HEK293 (cell line): Measurements from ENCODE around the gene SLC2A4RG.

Experiments
- BCL11A ChIP-seq: fragments of 450-650 bp; formaldehyde crosslinking; IDR thresholded peaks from 2 replicates; pipeline ENCODE4 v1.5.1; 2016; ENCODE audit warnings: low read depth, missing biosample characterization, missing genetic modification characterization
- HIC1 ChIP-seq: fragments of 450-650 bp; formaldehyde crosslinking; IDR thresholded peaks from 2 replicates; pipeline ENCODE4 v1.5.1; 2016; ENCODE audit warnings: missing biosample characterization, missing genetic modification characterization
- HOXD13 ChIP-seq: sonication (generic); formaldehyde crosslinking; IDR thresholded peaks from 2 replicates; pipeline ENCODE4 v1.8.0; 2022; ENCODE audit warnings: missing genetic modification reagents, borderline replicate concordance
- IKZF3 ChIP-seq: fragments of 450-650 bp; IDR thresholded peaks from 2 replicates; pipeline ENCODE4 v1.5.0; 2018; ENCODE audit warnings: missing biosample characterization, mild to moderate bottlenecking, missing genetic modification characterization, moderate library complexity
- KLF8 ChIP-seq: fragments of 450-650 bp; formaldehyde crosslinking; IDR thresholded peaks from 2 replicates; pipeline ENCODE4 v1.5.1; 2016; ENCODE audit warnings: missing biosample characterization, missing genetic modification characterization
- MZF1 ChIP-seq: fragments of 450-650 bp; formaldehyde crosslinking; IDR thresholded peaks from 2 replicates; pipeline ENCODE4 v1.5.1; 2017; ENCODE audit warnings: missing biosample characterization, missing genetic modification characterization, borderline replicate concordance
- REPIN1 ChIP-seq: fragments of 450-650 bp; formaldehyde crosslinking; IDR thresholded peaks from 2 replicates; pipeline ENCODE4 v1.5.1; 2017; ENCODE audit warnings: missing biosample characterization, missing genetic modification characterization, low read depth
- SALL2 ChIP-seq: fragments of 450-650 bp; formaldehyde crosslinking; IDR thresholded peaks from 2 replicates; pipeline ENCODE4 v1.5.0; 2017; ENCODE audit warnings: missing biosample characterization, mild to moderate bottlenecking, missing genetic modification characterization, borderline replicate concordance
- ZBTB26 ChIP-seq: fragments of 450-650 bp; formaldehyde crosslinking; optimal IDR thresholded peaks from 2 replicates; pipeline ENCODE3; 2016; ENCODE audit warnings: missing biosample characterization, mild to moderate bottlenecking, missing genetic modification characterization
- ZBTB7A ChIP-seq: fragments of 450-650 bp; formaldehyde crosslinking; IDR thresholded peaks from 2 replicates; pipeline ENCODE4 v1.5.1; 2016; ENCODE audit warnings: low read depth, missing biosample characterization, missing genetic modification characterization
- ZBTB8A ChIP-seq: fragments of 450-650 bp; formaldehyde crosslinking; IDR thresholded peaks from 2 replicates; pipeline ENCODE4 v1.5.1; 2016; ENCODE audit warnings: missing biosample characterization, missing genetic modification characterization
- ZFP37 ChIP-seq: fragments of 450-650 bp; formaldehyde crosslinking; IDR thresholded peaks from 2 replicates; pipeline ENCODE4 v1.5.1; 2016; ENCODE audit warnings: missing biosample characterization, missing genetic modification characterization
- ZNF133 ChIP-seq: fragments of 450-650 bp; formaldehyde crosslinking; IDR thresholded peaks from 2 replicates; pipeline ENCODE4 v1.5.1; 2016; ENCODE audit warnings: missing biosample characterization, missing genetic modification characterization
- ZNF140 ChIP-seq: fragments of 450-650 bp; formaldehyde crosslinking; IDR thresholded peaks from 2 replicates; pipeline ENCODE4 v1.5.1; 2016; ENCODE audit warnings: missing biosample characterization, missing genetic modification characterization
- ZNF146 ChIP-seq: fragments of 450-650 bp; formaldehyde crosslinking; IDR thresholded peaks from 2 replicates; pipeline ENCODE4 v1.5.1; 2016; ENCODE audit warnings: missing biosample characterization, missing genetic modification characterization
- ZNF221 ChIP-seq: fragments of 450-650 bp; formaldehyde crosslinking; IDR thresholded peaks from 2 replicates; pipeline ENCODE4 v1.5.1; 2017; ENCODE audit warnings: missing biosample characterization, missing genetic modification characterization, borderline replicate concordance
- ZNF274 ChIP-seq, 2 experiments: fragments of 200-500 bp in 1 of 2; fragments of 450-650 bp in 1 of 2; sonication (Bioruptor generic) in 1 of 2; formaldehyde crosslinking in 1 of 2; IDR thresholded peaks; 2 replicates each; pipeline versions ENCODE4 v1.5.1 to v1.6.1; 2014 to 2016; ENCODE audit warnings: borderline replicate concordance in 1 of 2, inconsistent platforms in 1 of 2, low read length in 1 of 2, missing biosample characterization in 1 of 2, missing genetic modification characterization in 1 of 2
- ZNF350 ChIP-seq: fragments of 450-650 bp; formaldehyde crosslinking; IDR thresholded peaks from 2 replicates; pipeline ENCODE4 v1.5.0; 2017; ENCODE audit warnings: missing biosample characterization, mild to moderate bottlenecking, missing genetic modification characterization
- ZNF391 ChIP-seq: fragments of 450-650 bp; formaldehyde crosslinking; IDR thresholded peaks from 2 replicates; pipeline ENCODE4 v1.5.1; 2016; ENCODE audit warnings: low read depth, missing biosample characterization, missing genetic modification characterization, borderline replicate concordance
- ZNF514 ChIP-seq: fragments of 450-650 bp; formaldehyde crosslinking; IDR thresholded peaks from 2 replicates; pipeline ENCODE4 v1.5.1; 2016; ENCODE audit warnings: missing biosample characterization, missing genetic modification characterization
- ZNF530 ChIP-seq: fragments of 450-650 bp; formaldehyde crosslinking; IDR thresholded peaks from 2 replicates; pipeline ENCODE4 v1.5.1; 2016; ENCODE audit warnings: low read depth, missing biosample characterization, missing genetic modification characterization
- ZNF707 ChIP-seq: fragments of 450-650 bp; formaldehyde crosslinking; IDR thresholded peaks from 2 replicates; pipeline ENCODE4 v1.5.1; 2016; ENCODE audit warnings: missing biosample characterization, missing genetic modification characterization
- ZNF785 ChIP-seq: fragments of 450-650 bp; formaldehyde crosslinking; IDR thresholded peaks from 2 replicates; pipeline ENCODE4 v1.5.1; 2016; ENCODE audit warnings: missing biosample characterization, missing genetic modification characterization
- TF ChIP-seq, protein P1 (sequence below): fragments of 450-650 bp; formaldehyde crosslinking; IDR thresholded peaks from 2 replicates; pipeline ENCODE4 v1.5.1; 2016; ENCODE audit warnings: missing biosample characterization, missing genetic modification characterization
- TF ChIP-seq, protein P2 (sequence below): sonication (generic); formaldehyde crosslinking; IDR thresholded peaks from 2 replicates; pipeline ENCODE4 v1.8.1; 2022; ENCODE audit warnings: mild to moderate bottlenecking, moderate library complexity, missing genetic modification reagents
- TF ChIP-seq, protein P3 (sequence below): fragments of 450-650 bp; formaldehyde crosslinking; IDR thresholded peaks from 2 replicates; pipeline ENCODE4 v1.5.1; 2016; ENCODE audit warnings: missing biosample characterization, missing genetic modification characterization, borderline replicate concordance
- TF ChIP-seq, protein P4 (sequence below): fragments of 450-650 bp; formaldehyde crosslinking; IDR thresholded peaks from 2 replicates; pipeline ENCODE4 v1.5.1; 2016; ENCODE audit warnings: missing biosample characterization, missing genetic modification characterization

The SLC2A4RG gene

GRCh38 chr20:63739130-63740069 is at the start of gene SLC2A4RG (continued):
- no peak for TF ChIP-seq BCL11A (tag by site-specific recombination)
- TF ChIP-seq KLF8 (tag by site-specific recombination): peak; percentile 68; the same call in 1 of the 2 replicates
- no peak for TF ChIP-seq ZNF146 (tag by site-specific recombination)
- no peak for TF ChIP-seq IKZF3 (tag by site-specific recombination)
- no peak for TF ChIP-seq ZNF785 (tag by site-specific recombination)
- TF ChIP-seq ZNF391 (tag by site-specific recombination): no peak
- no peak for TF ChIP-seq ZNF350
- TF ChIP-seq SALL2 (tag by site-specific recombination): no peak
- no peak for TF ChIP-seq ZNF133 (tag by site-specific recombination)
- no peak for TF ChIP-seq REPIN1 (tag by site-specific recombination)
- no peak for TF ChIP-seq ZNF530 (tag by site-specific recombination)
- TF ChIP-seq, protein P1, sequence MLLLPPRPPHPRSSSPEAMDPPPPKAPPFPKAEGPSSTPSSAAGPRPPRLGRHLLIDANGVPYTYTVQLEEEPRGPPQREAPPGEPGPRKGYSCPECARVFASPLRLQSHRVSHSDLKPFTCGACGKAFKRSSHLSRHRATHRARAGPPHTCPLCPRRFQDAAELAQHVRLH: no peak
- peak; percentile 74 for TF ChIP-seq ZBTB8A (tag by site-specific recombination)
- TF ChIP-seq, protein P2, sequence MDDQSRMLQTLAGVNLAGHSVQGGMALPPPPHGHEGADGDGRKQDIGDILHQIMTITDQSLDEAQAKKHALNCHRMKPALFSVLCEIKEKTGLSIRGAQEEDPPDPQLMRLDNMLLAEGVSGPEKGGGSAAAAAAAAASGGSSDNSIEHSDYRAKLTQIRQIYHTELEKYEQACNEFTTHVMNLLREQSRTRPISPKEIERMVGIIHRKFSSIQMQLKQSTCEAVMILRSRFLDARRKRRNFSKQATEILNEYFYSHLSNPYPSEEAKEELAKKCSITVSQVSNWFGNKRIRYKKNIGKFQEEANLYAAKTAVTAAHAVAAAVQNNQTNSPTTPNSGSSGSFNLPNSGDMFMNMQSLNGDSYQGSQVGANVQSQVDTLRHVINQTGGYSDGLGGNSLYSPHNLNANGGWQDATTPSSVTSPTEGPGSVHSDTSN (CRISPR knock-in tag): no peak
- no peak for TF ChIP-seq ZFP37 (tag by site-specific recombination)
- no peak for TF ChIP-seq ZNF514
- no peak for TF ChIP-seq ZNF707 (tag by site-specific recombination)
- no peak for TF ChIP-seq ZBTB7A (tag by site-specific recombination)
- TF ChIP-seq ZNF221 (tag by site-specific recombination): no peak
- TF ChIP-seq, protein P3, sequence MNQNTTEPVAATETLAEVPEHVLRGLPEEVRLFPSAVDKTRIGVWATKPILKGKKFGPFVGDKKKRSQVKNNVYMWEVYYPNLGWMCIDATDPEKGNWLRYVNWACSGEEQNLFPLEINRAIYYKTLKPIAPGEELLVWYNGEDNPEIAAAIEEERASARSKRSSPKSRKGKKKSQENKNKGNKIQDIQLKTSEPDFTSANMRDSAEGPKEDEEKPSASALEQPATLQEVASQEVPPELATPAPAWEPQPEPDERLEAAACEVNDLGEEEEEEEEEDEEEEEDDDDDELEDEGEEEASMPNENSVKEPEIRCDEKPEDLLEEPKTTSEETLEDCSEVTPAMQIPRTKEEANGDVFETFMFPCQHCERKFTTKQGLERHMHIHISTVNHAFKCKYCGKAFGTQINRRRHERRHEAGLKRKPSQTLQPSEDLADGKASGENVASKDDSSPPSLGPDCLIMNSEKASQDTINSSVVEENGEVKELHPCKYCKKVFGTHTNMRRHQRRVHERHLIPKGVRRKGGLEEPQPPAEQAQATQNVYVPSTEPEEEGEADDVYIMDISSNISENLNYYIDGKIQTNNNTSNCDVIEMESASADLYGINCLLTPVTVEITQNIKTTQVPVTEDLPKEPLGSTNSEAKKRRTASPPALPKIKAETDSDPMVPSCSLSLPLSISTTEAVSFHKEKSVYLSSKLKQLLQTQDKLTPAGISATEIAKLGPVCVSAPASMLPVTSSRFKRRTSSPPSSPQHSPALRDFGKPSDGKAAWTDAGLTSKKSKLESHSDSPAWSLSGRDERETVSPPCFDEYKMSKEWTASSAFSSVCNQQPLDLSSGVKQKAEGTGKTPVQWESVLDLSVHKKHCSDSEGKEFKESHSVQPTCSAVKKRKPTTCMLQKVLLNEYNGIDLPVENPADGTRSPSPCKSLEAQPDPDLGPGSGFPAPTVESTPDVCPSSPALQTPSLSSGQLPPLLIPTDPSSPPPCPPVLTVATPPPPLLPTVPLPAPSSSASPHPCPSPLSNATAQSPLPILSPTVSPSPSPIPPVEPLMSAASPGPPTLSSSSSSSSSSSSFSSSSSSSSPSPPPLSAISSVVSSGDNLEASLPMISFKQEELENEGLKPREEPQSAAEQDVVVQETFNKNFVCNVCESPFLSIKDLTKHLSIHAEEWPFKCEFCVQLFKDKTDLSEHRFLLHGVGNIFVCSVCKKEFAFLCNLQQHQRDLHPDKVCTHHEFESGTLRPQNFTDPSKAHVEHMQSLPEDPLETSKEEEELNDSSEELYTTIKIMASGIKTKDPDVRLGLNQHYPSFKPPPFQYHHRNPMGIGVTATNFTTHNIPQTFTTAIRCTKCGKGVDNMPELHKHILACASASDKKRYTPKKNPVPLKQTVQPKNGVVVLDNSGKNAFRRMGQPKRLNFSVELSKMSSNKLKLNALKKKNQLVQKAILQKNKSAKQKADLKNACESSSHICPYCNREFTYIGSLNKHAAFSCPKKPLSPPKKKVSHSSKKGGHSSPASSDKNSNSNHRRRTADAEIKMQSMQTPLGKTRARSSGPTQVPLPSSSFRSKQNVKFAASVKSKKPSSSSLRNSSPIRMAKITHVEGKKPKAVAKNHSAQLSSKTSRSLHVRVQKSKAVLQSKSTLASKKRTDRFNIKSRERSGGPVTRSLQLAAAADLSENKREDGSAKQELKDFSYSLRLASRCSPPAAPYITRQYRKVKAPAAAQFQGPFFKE: no peak
- TF ChIP-seq ZNF274 (IDR thresholded peaks at IDR 0.05; ENCODE audit: low read length): no peak
- TF ChIP-seq ZNF274 (tag by site-specific recombination; IDR thresholded peaks at IDR 0.05; ENCODE audit: borderline replicate concordance): no peak
- TF ChIP-seq, protein P4, sequence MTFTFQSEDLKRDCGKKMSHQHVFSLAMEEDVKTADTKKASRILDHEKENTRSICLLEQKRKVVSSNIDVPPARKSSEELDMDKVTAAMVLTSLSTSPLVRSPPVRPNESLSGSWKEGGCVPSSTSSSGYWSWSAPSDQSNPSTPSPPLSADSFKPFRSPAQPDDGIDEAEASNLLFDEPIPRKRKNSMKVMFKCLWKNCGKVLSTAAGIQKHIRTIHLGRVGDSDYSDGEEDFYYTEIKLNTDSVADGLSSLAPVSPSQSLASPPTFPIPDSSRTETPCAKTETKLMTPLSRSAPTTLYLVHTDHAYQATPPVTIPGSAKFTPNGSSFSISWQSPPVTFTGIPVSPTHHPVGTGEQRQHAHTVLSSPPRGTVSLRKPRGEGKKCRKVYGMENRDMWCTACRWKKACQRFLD: no peak
- TF ChIP-seq HIC1 (tag by site-specific recombination): peak; percentile 40; the same call in 1 of the 2 replicates
- peak; percentile 69 for TF ChIP-seq ZBTB26 (tag by site-specific recombination)
- TF ChIP-seq MZF1 (tag by site-specific recombination): no peak
- TF ChIP-seq ZNF140: no peak
- TF ChIP-seq HOXD13 (CRISPR knock-in tag): no peak
